Stimulated activated CD4-positive, alpha-beta T cell treated with anti-CD3 and anti-CD28 coated beads, Interleukin-4, amount 100 ng/mL, for 48 hours (primary cell): ENCODE results near the gene CAMK2B.
A peak's percentile ranks its signal among the peaks of the same experiment; 100 is the strongest.
"Not testable (repeated sequence)": the region's sequence is repeated elsewhere in the genome, so short reads cannot be mapped to it uniquely, and the experiment has no call there.

ENCODE experiments used
- DNase-seq, 2 donors: peaks; one replicate each; pipeline ENCODE4 v3.0.0-alpha.2; 2020; ENCODE audit warnings: low read depth in 2 of 2

The CAMK2B gene

GRCh38 chr7:44217223-44217714, 108.1 kb downstream of the CAMK2B start:
- no peak for DNase-seq

- no peak for DNase-seq
These were observed 108.7 kb downstream of the CAMK2B start for GRCh38 chr7:44216521-44217222.

- DNase-seq, result no peak
These were observed 109.4 kb downstream of the CAMK2B start for GRCh38 chr7:44216019-44216418.

GRCh38 chr7:44215531-44215930, 109.9 kb downstream of the CAMK2B start:
- DNase-seq, result no peak

- DNase-seq, result no peak
These were observed 111.5 kb downstream of the CAMK2B start for GRCh38 chr7:44213877-44214388.

- DNase-seq, result no peak
These were observed 112.1 kb downstream of the CAMK2B start for GRCh38 chr7:44213206-44213876.

- DNase-seq, result no peak
These were observed 112.7 kb downstream of the CAMK2B start for GRCh38 chr7:44212581-44213184.

GRCh38 chr7:44212018-44212417, 113.4 kb downstream of the CAMK2B start:
- DNase-seq, result no peak

GRCh38 chr7:44211126-44211675, 114.2 kb downstream of the CAMK2B start:
- DNase-seq, result no peak

GRCh38 chr7:44210107-44210506, 115.3 kb downstream of the CAMK2B start:
- DNase-seq, result no peak

GRCh38 chr7:44208085-44208484, 117.3 kb downstream of the CAMK2B start:
- no peak for DNase-seq

GRCh38 chr7:44206008-44206407, 119.4 kb downstream of the CAMK2B start:
- no peak for DNase-seq

- no peak for DNase-seq
These were observed 123.6 kb downstream of the CAMK2B start for GRCh38 chr7:44201813-44202212.

- DNase-seq, result peak; percentile 91 to 95
These were observed 124.5 kb downstream of the CAMK2B start, which contains the start of gene YKT6 for GRCh38 chr7:44200699-44201461. Gene YKT6 (plus strand): TSS chr7:44200978. CDS start chr7:44201136, 158 bp downstream.

GRCh38 chr7:44200163-44200562, 125.2 kb downstream of the CAMK2B start:
- not testable (repeated sequence) for DNase-seq

GRCh38 chr7:44197474-44197873, 127.9 kb downstream of the CAMK2B start:
- DNase-seq, result no peak

GRCh38 chr7:44196450-44196872, 128.9 kb downstream of the CAMK2B start:
- DNase-seq, result peak; percentile 7 to 10

- no peak for DNase-seq
These were observed 129.5 kb downstream of the CAMK2B start for GRCh38 chr7:44195889-44196288.

GRCh38 chr7:44194562-44195145, 130.7 kb downstream of the CAMK2B start:
- no peak for DNase-seq

GRCh38 chr7:44194069-44194468, 131.3 kb downstream of the CAMK2B start:
- peak; percentile 11 to 42 for DNase-seq
